ENCODE data around the gene SPDYC. TPM values are rescaled to one million over a fixed set of nuclear protein-coding genes. Genes with fewer than 3 reads are reported as not detected.
"Not testable (repeated sequence)": the region's sequence is repeated elsewhere in the genome, so short reads cannot be mapped to it uniquely, and the experiment has no call there.

The SPDYC gene
- total RNA-seq, 1 donor from 2014 or later, result not detected

DNA sequence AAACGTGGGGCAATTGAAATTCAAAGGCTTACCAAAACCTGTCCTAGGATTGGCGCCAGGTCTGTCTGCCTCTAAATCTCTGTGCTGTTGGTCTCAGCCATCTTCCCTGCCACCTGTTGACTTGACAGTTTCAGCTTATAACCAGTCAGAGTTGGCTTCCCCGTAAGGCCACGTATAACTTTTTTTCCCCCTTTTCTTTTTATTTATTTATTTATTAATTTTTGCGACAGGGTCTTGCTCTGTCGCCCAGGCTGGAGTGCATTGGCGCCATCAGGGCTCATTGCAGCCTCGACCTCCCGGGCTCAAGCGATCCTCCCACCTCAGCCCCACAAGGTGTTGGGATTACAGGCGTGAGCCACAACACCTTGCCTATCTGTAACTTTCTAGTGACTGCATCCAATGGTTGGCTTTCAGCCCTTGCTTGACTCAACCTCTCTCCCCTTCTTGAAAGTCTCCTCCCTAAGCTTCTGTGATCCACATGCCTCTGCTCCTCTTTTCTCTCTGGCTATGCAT, 34.3 kb upstream of the SPDYC start:
- no peak for DNase-seq (ENCODE audit: low read depth)
- TF ChIP-seq, protein P1, sequence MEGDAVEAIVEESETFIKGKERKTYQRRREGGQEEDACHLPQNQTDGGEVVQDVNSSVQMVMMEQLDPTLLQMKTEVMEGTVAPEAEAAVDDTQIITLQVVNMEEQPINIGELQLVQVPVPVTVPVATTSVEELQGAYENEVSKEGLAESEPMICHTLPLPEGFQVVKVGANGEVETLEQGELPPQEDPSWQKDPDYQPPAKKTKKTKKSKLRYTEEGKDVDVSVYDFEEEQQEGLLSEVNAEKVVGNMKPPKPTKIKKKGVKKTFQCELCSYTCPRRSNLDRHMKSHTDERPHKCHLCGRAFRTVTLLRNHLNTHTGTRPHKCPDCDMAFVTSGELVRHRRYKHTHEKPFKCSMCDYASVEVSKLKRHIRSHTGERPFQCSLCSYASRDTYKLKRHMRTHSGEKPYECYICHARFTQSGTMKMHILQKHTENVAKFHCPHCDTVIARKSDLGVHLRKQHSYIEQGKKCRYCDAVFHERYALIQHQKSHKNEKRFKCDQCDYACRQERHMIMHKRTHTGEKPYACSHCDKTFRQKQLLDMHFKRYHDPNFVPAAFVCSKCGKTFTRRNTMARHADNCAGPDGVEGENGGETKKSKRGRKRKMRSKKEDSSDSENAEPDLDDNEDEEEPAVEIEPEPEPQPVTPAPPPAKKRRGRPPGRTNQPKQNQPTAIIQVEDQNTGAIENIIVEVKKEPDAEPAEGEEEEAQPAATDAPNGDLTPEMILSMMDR (conservative IDR thresholded peaks at IDR 0.05; ENCODE audit: low read depth, low read length), result no peak
- peak overlapping the region; percentile 76 for H3K4me3 ChIP-seq (ENCODE audit: low read depth, low read length)

- DNase-seq (ENCODE audit: low read depth), result no peak
- TF ChIP-seq, protein P1 (conservative IDR thresholded peaks at IDR 0.05; ENCODE audit: low read depth, low read length), result no peak
- H3K4me3 ChIP-seq (ENCODE audit: low read depth, low read length), result no peak overlapping the region
Measured at GRCh38 chr11:65136515-65137096, 33.4 kb upstream of the SPDYC start.

GRCh38 chr11:65141896-65142494, 28.0 kb upstream of the SPDYC start:
- no peak for DNase-seq (ENCODE audit: low read depth)
- TF ChIP-seq, protein P1 (conservative IDR thresholded peaks at IDR 0.05; ENCODE audit: low read depth, low read length), result no peak
- no peak overlapping the region for H3K4me3 ChIP-seq (ENCODE audit: low read depth, low read length)

DNA sequence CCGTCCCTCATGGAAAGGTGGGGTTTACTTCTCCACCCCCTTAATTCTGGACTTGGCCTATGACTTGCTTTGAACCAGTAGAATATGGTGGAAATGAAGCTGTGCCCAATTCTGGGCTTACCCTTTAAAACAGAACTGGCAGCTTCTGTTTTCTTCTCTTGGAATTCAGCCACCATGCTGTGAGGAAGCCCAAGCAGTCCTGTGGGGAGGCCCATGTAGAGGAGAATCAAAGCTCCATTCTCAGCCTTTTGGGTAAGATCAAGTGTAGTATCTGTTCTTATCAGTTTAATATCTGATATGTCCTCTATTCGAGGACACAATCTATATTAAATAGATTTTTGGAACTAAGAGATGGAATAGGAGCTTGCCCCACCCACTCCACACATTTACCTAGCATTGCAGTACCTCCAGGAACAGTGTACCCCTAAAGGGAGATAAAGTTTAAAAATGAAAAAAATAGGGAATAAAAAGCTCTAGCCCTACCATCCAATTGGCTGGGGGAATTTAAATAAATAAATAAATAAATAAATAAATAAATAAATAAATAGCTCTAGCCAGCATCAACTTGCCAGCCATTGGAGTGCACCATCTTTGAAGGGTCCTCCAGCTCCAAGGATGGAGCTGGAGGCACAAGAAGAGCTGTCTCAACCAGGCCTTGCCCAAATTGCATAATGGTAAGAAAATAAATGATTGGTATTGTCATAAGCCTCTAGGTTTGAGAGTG, 22.5 kb upstream of the SPDYC start:
- H3K4me3 ChIP-seq (ENCODE audit: low read depth, low read length), result no peak overlapping the region
- no peak for DNase-seq (ENCODE audit: low read depth)
- TF ChIP-seq, protein P1 (conservative IDR thresholded peaks at IDR 0.05; ENCODE audit: low read depth, low read length), result no peak

DNA sequence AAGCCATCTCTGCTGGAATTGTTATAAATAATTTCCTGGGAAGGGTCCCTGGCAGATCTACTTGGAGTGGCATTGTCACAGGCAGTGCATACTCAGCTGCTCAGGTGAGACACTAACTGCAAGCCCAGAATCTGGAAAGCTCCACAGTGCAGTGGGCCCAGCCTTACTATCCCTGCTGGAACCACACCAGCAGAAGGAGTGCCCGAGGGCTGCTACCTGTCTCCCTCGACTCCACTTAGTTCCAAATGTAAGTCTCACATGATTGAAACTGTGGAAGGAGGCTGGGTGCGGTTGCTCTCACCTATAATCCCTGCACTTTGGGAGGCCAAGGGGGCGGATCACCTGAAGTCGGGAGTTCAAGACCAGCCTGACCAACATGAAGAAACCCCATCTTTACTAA, 21.4 kb upstream of the SPDYC start:
- H3K4me3 ChIP-seq (ENCODE audit: low read depth, low read length), result no peak overlapping the region
- TF ChIP-seq, protein P1 (conservative IDR thresholded peaks at IDR 0.05; ENCODE audit: low read depth, low read length), result no peak

GRCh38 chr11:65150131-65150508, 19.9 kb upstream of the SPDYC start:
- not testable (repeated sequence) for H3K4me3 ChIP-seq (ENCODE audit: low read depth, low read length); DNase-seq (ENCODE audit: low read depth)

More for the DNA sequence above, 21.4 kb upstream of the SPDYC start:
- no peak for DNase-seq (ENCODE audit: low read depth)

DNA sequence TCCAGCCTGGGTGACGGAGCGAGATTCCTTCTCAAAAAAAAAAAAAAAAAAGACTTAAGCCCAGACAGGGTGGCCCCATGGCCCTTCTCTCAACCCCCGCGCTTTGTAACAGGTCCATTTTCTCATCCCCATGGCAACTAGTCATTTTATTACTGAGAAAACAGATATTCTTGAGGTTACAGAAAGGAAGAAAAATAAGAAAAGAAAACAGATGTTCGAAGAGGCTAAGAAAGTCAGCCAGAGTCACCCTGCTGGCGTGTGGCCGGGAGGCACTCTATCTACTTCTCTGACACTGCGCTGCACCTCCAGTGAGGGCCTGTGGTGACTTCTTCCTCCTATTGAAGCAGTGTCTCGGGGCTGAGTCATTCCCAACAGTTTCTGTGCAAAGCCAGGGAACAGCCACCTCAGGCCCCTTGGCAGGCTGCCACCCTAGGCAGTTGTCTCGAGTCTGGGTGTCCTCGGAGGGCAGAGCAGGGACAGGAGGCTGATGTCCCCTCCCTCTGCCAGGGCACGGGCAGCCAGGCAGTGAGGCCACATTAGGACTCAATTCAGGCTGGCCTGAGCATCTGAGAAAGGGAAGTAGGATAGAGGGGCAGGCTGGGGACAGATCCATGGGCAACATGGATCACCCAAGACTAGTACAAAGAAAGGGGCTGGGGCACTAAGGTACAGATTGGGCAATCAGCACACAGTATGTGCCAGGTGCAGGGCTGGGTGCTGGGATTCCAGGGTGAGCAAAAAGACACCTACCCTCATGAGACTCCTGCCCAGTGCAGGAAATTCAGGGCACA, 19.3 kb upstream of the SPDYC start:
- DNase-seq (ENCODE audit: low read depth), result peak; percentile 27
- TF ChIP-seq, protein P1 (conservative IDR thresholded peaks at IDR 0.05; ENCODE audit: low read depth, low read length), result no peak
- no peak overlapping the region for H3K4me3 ChIP-seq (ENCODE audit: low read depth, low read length)
